AG10803 (cell line): ENCODE data around the gene NRG3.

Source experiments
- DNase-seq: peaks from one replicate; pipeline ENCODE4 v3.0.0; 2010; ENCODE audit warnings: low read depth
- H3K4me3 ChIP-seq: 2 replicates; pipeline ENCODE4 v1.5.1; 2011; ENCODE audit warnings: mild to moderate bottlenecking, low read length, control low read depth
- CTCF ChIP-seq: conservative IDR thresholded peaks from 2 replicates; pipeline ENCODE4 v1.5.1; 2011; ENCODE audit warnings: mild to moderate bottlenecking, low read length, control low read depth, inconsistent platforms

Gene NRG3

GRCh38 chr10:82506680-82507376 is 631.8 kb downstream of the NRG3 start:
- TF ChIP-seq CTCF: no peak
- H3K4me3 ChIP-seq: no peak overlapping the region
- no peak for DNase-seq

GRCh38 chr10:82515256-82515655 is 640.3 kb downstream of the NRG3 start:
- DNase-seq: no peak
- TF ChIP-seq CTCF: no peak
- H3K4me3 ChIP-seq: no peak overlapping the region

GRCh38 chr10:82529062-82529461 is 654.1 kb downstream of the NRG3 start:
- no peak for DNase-seq
- H3K4me3 ChIP-seq: no peak overlapping the region
- TF ChIP-seq CTCF: no peak

- no peak overlapping the region for H3K4me3 ChIP-seq
- TF ChIP-seq CTCF: no peak
- no peak for DNase-seq
These were observed 660.5 kb downstream of the NRG3 start for GRCh38 chr10:82535457-82535856.

- TF ChIP-seq CTCF: no peak
- H3K4me3 ChIP-seq: no peak overlapping the region
- DNase-seq: no peak
These were observed 661.7 kb downstream of the NRG3 start for GRCh38 chr10:82536668-82537067.

GRCh38 chr10:82538272-82538671 is 663.3 kb downstream of the NRG3 start:
- no peak overlapping the region for H3K4me3 ChIP-seq
- TF ChIP-seq CTCF: no peak
- DNase-seq: no peak

GRCh38 chr10:82543631-82544030 is 668.6 kb downstream of the NRG3 start:
- TF ChIP-seq CTCF: no peak
- no peak overlapping the region for H3K4me3 ChIP-seq

More at GRCh38 chr10:82543631-82544030, 668.6 kb downstream of the NRG3 start:
- no peak for DNase-seq
